ENCODE results near the gene SAMD9. TPM values are rescaled to one million over a fixed set of nuclear protein-coding genes. Genes with fewer than 3 reads are reported as not detected.
A peak's percentile ranks its signal among the peaks of the same experiment; 100 is the strongest.
"Not testable (repeated sequence)": the region's sequence is repeated elsewhere in the genome, so short reads cannot be mapped to it uniquely, and the experiment has no call there.

SAMD9 gene
- polyA plus RNA-seq, 1 donor (not counting 4 experiments of a cell fraction or from before 2014, with no cell fraction given) = 26.8 TPM

DNA sequence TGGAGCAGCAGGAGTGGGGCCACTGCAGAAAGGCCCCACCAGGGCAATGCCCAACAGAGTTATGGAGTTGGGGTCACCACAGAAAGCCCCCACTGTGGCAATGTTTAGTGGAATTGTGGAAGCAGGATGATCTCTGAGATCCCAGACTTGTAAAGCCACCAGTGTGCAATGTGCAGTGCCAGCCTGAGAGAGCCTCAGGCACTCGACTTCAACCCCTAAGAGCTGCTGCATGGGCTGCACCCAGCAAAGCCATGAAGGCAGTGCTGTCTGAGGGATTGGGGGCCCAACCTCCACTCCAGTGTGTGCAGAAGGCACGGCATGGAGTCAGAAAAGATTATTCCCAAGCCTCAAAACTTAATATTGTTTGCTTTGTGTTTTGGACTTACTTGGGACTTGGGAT lies 20.4 kb downstream of the SAMD9 start:
- H2AFZ ChIP-seq (ENCODE audit: control insufficient read depth, low read length) = no peak overlapping the region
- dilution Hi-C loops (cut with MboI; ENCODE audit: extremely low pct_ligation_motif_present, low sequenced_read_pairs) = no loop called here
- no peak overlapping the region for H3K4me3 ChIP-seq (ENCODE audit: control insufficient read depth in 2 of 3, extremely low read depth in 1 of 3, insufficient read depth in 2 of 3, low read depth in 1 of 3, low read length in 3 of 3)
- H3K9me1 ChIP-seq (ENCODE audit: control insufficient read depth, extremely low read depth, insufficient read depth, low read length) = no peaks in the 10 kb centered on the region
- no peaks in the 10 kb centered on the region for H3K36me3 ChIP-seq (ENCODE audit: control insufficient read depth in 2 of 2, extremely low read depth in 1 of 2, insufficient read depth in 2 of 2, low read length in 2 of 2)
- H3K4me1 ChIP-seq (ENCODE audit: control insufficient read depth, extremely low read depth, insufficient read depth, low read length) = no peaks in the 10 kb centered on the region
- H3K27ac ChIP-seq (ENCODE audit: control insufficient read depth, insufficient read depth, low read length) = no peak overlapping the region
- no peak for TF ChIP-seq EZH2 (IDR thresholded peaks at IDR 0.05; ENCODE audit: low read length)
- TF ChIP-seq, protein P1, sequence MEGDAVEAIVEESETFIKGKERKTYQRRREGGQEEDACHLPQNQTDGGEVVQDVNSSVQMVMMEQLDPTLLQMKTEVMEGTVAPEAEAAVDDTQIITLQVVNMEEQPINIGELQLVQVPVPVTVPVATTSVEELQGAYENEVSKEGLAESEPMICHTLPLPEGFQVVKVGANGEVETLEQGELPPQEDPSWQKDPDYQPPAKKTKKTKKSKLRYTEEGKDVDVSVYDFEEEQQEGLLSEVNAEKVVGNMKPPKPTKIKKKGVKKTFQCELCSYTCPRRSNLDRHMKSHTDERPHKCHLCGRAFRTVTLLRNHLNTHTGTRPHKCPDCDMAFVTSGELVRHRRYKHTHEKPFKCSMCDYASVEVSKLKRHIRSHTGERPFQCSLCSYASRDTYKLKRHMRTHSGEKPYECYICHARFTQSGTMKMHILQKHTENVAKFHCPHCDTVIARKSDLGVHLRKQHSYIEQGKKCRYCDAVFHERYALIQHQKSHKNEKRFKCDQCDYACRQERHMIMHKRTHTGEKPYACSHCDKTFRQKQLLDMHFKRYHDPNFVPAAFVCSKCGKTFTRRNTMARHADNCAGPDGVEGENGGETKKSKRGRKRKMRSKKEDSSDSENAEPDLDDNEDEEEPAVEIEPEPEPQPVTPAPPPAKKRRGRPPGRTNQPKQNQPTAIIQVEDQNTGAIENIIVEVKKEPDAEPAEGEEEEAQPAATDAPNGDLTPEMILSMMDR (optimal IDR thresholded peaks at IDR 0.05 in 1 of 3, IDR thresholded peaks at IDR 0.05 in 1 of 3, conservative IDR thresholded peaks at IDR 0.05 in 1 of 3; ENCODE audit: extremely low read depth in 1 of 3, insufficient read depth in 2 of 3, low read length in 3 of 3) = no peak
- FAIRE-seq (no peak), DNase-seq (ENCODE audit: low read depth, low spot score) (no peak)
- no peaks in the 10 kb centered on the region for H3K27me3 ChIP-seq (ENCODE audit: control insufficient read depth, extremely low read depth, insufficient read depth, low read length)
- H3K79me2 ChIP-seq (ENCODE audit: control insufficient read depth, insufficient read depth, low read length) = no peaks in the 10 kb centered on the region
- H3K9me3 ChIP-seq (ENCODE audit: control insufficient read depth, low read depth, low read length) = no peaks in the 10 kb centered on the region
- H3K9ac ChIP-seq (ENCODE audit: control insufficient read depth, extremely low read depth, insufficient read depth, low read length) = no peak overlapping the region
- H4K20me1 ChIP-seq (ENCODE audit: control insufficient read depth, extremely low read depth, insufficient read depth, low read length) = no peaks in the 10 kb centered on the region
- no peak overlapping the region for H3K4me2 ChIP-seq (ENCODE audit: control insufficient read depth, extremely low read depth, insufficient read depth, low read depth, low read length)

DNA sequence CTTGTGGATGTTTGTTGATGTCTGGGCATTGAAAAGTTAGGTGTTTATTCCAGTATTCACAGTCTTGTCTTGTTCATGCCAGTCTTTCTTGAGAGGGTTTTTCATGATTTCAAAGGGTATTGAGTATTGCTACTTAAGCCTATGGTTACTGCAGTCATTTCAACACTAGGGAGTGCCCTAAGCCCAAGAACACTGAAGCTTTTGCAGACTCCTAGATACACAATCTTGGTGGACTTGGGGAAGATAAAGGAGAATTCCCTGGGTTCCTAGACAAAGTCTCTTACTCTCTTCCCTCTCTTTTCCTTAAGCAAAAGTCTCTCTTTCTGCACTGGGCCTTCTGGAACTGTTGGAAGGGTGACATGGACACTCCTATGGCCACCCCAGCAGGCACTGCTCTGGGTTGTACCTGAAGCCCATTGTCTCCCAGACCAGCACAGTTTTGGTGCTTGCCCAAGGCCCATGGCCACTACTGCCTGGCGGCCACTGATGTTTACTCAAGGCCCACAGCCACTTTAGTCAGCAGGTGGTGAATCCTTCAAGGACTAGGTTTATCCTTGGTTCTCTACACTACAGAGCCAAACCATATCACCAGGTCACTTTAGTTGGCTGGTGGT lies 24.9 kb downstream of the SAMD9 start:
- no peaks in the 10 kb centered on the region for H3K79me2 ChIP-seq (ENCODE audit: control insufficient read depth, insufficient read depth, low read length)
- no peak for TF ChIP-seq EZH2 (IDR thresholded peaks at IDR 0.05; ENCODE audit: low read length)
- TF ChIP-seq, protein P1 (optimal IDR thresholded peaks at IDR 0.05 in 1 of 3, IDR thresholded peaks at IDR 0.05 in 1 of 3, conservative IDR thresholded peaks at IDR 0.05 in 1 of 3; ENCODE audit: extremely low read depth in 1 of 3, insufficient read depth in 2 of 3, low read length in 3 of 3) = peak; percentile 46 to 64 (median 63)
- H3K27me3 ChIP-seq (ENCODE audit: control insufficient read depth, extremely low read depth, insufficient read depth, low read length) = no peaks in the 10 kb centered on the region
- no peaks in the 10 kb centered on the region for H3K9me1 ChIP-seq (ENCODE audit: control insufficient read depth, extremely low read depth, insufficient read depth, low read length)
- H3K4me2 ChIP-seq (ENCODE audit: control insufficient read depth, extremely low read depth, insufficient read depth, low read depth, low read length) = no peak overlapping the region
- no peaks in the 10 kb centered on the region for H3K9me3 ChIP-seq (ENCODE audit: control insufficient read depth, low read depth, low read length)
- no peak overlapping the region for H3K27ac ChIP-seq (ENCODE audit: control insufficient read depth, insufficient read depth, low read length)
- no peak overlapping the region for H2AFZ ChIP-seq (ENCODE audit: control insufficient read depth, low read length)
- no peak overlapping the region for H3K9ac ChIP-seq (ENCODE audit: control insufficient read depth, extremely low read depth, insufficient read depth, low read length)
- FAIRE-seq (peak; percentile 62), DNase-seq (ENCODE audit: low read depth, low spot score) (no peak)
- H4K20me1 ChIP-seq (ENCODE audit: control insufficient read depth, extremely low read depth, insufficient read depth, low read length) = no peaks in the 10 kb centered on the region
- no peaks in the 10 kb centered on the region for H3K4me1 ChIP-seq (ENCODE audit: control insufficient read depth, extremely low read depth, insufficient read depth, low read length)
- dilution Hi-C loops (cut with MboI; ENCODE audit: extremely low pct_ligation_motif_present, low sequenced_read_pairs) = no loop called here
- no peaks in the 10 kb centered on the region for H3K36me3 ChIP-seq (ENCODE audit: control insufficient read depth in 2 of 2, extremely low read depth in 1 of 2, insufficient read depth in 2 of 2, low read length in 2 of 2)
- H3K4me3 ChIP-seq (ENCODE audit: control insufficient read depth in 2 of 3, extremely low read depth in 1 of 3, insufficient read depth in 2 of 3, low read depth in 1 of 3, low read length in 3 of 3) = no peak overlapping the region

DNA sequence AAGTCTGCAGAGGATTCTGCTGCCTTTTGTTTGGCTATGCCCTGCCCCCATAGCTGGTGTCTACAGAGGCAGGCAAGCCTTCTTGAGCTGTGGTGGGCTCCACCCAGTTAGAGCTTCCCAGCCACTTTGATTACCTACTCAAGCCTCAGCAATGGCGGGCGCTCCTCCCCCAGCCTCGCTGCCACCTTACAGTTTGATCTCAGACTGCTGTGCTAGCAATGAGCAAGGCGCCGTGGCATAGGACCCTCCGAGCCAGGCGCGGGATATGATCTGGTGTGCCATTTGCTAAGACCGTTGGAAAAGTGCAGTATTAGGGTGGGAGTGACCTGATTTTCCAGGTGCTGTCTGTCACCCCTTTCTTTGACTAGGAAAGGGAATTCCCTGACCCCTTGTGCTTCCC lies 44.4 kb downstream of the SAMD9 start:
- H3K4me1 ChIP-seq (ENCODE audit: control insufficient read depth, extremely low read depth, insufficient read depth, low read length); H3K9me3 ChIP-seq (ENCODE audit: control insufficient read depth, low read depth, low read length); H3K4me2 ChIP-seq (ENCODE audit: control insufficient read depth, extremely low read depth, insufficient read depth, low read depth, low read length); H3K27ac ChIP-seq (ENCODE audit: control insufficient read depth, insufficient read depth, low read length); H3K9me1 ChIP-seq (ENCODE audit: control insufficient read depth, extremely low read depth, insufficient read depth, low read length); H3K4me3 ChIP-seq (ENCODE audit: control insufficient read depth in 2 of 3, extremely low read depth in 1 of 3, insufficient read depth in 2 of 3, low read depth in 1 of 3, low read length in 3 of 3); H3K9ac ChIP-seq (ENCODE audit: control insufficient read depth, extremely low read depth, insufficient read depth, low read length); dilution Hi-C loops (cut with MboI; ENCODE audit: extremely low pct_ligation_motif_present, low sequenced_read_pairs); H4K20me1 ChIP-seq (ENCODE audit: control insufficient read depth, extremely low read depth, insufficient read depth, low read length); H3K36me3 ChIP-seq (ENCODE audit: control insufficient read depth in 2 of 2, extremely low read depth in 1 of 2, insufficient read depth in 2 of 2, low read length in 2 of 2); FAIRE-seq; DNase-seq (ENCODE audit: low read depth, low spot score); H3K27me3 ChIP-seq (ENCODE audit: control insufficient read depth, extremely low read depth, insufficient read depth, low read length); H2AFZ ChIP-seq (ENCODE audit: control insufficient read depth, low read length); H3K79me2 ChIP-seq (ENCODE audit: control insufficient read depth, insufficient read depth, low read length): not testable (repeated sequence)

Data from keratinocyte (primary cell).